MCF 10A (cell line): ENCODE data around the gene SH2D1A. TPM values are rescaled to one million over a fixed set of nuclear protein-coding genes. Genes with fewer than 3 reads are reported as not detected.

Source experiments
- BruUV-seq: library from RNA; stranded (reverse); fragments of 400-500 nt; replicated peaks from 2 replicates; lab custom pipeline; 2021; lab: Mats Ljungman, UMichigan
- CTCF ChIA-PET: fragments of 300-600 bp; sonication (Branson Sonifier 250); formaldehyde crosslinking; extraction: SDS; loops from one replicate; lab custom pipeline; 2021; ENCODE audit warnings: antibody characterized with exemption, inconsistent platforms; lab: Yijun Ruan, JAX
- POLR2A ChIA-PET: fragments of 300-600, 350-650 bp; sonication (Branson Sonifier 250); formaldehyde crosslinking; extraction: SDS; loops from one replicate; lab custom pipeline; 2020; ENCODE audit warnings: antibody characterized with exemption, inconsistent platforms; lab: Yijun Ruan, JAX
- DNase-seq: peaks from one replicate; pipeline ENCODE4 v3.0.0-alpha.2; 2018; ENCODE audit not compliant: unreplicated experiment
- H3K27ac Mint-ChIP-seq: one replicate; pipeline ENCODE4 v1.8.0; 2022; ENCODE audit warnings: mild to moderate bottlenecking, low read depth, mixed read lengths; ENCODE audit not compliant: unreplicated experiment
- H3K27me3 Mint-ChIP-seq: one replicate; pipeline ENCODE4 v1.8.0; 2022; ENCODE audit warnings: mixed read lengths; ENCODE audit not compliant: insufficient read depth, unreplicated experiment
- H3K36me3 Mint-ChIP-seq: one replicate; pipeline ENCODE4 v1.8.0; 2022; ENCODE audit warnings: mild to moderate bottlenecking, moderate library complexity, mixed read lengths; ENCODE audit not compliant: insufficient read depth, unreplicated experiment
- H3K4me1 Mint-ChIP-seq: one replicate; pipeline ENCODE4 v1.8.0; 2022; ENCODE audit warnings: mixed read lengths; ENCODE audit not compliant: insufficient read depth, unreplicated experiment
- H3K4me3 Mint-ChIP-seq: one replicate; pipeline ENCODE4 v1.8.0; 2022; ENCODE audit warnings: mild to moderate bottlenecking, moderate library complexity, mixed read lengths; ENCODE audit not compliant: unreplicated experiment
- H3K9me3 Mint-ChIP-seq: one replicate; pipeline ENCODE4 v1.8.0; 2022; ENCODE audit warnings: mixed read lengths; ENCODE audit not compliant: unreplicated experiment
- intact Hi-C: fragments of 100-400 bp; cut with micrococcal nuclease; formaldehyde crosslinking; loops from 2 replicates; pipeline ENCODE4 v1.14.1; 2022
- total RNA-seq: library from RNA; stranded (reverse); gene quantifications from 2 replicates; pipeline ENCODE4 v1.2.3, GENCODE V29; 2022
- TF ChIP-seq, protein P1 (sequence below): fragments of 200-600 bp; IDR thresholded peaks from one replicate; pipeline ENCODE4 v1.8.0; 2022; ENCODE audit warnings: antibody characterized with exemption, mild to moderate bottlenecking; ENCODE audit not compliant: unreplicated experiment

The SH2D1A gene
- total RNA-seq, 1 experiment from 2014 or later: not detected

DNA sequence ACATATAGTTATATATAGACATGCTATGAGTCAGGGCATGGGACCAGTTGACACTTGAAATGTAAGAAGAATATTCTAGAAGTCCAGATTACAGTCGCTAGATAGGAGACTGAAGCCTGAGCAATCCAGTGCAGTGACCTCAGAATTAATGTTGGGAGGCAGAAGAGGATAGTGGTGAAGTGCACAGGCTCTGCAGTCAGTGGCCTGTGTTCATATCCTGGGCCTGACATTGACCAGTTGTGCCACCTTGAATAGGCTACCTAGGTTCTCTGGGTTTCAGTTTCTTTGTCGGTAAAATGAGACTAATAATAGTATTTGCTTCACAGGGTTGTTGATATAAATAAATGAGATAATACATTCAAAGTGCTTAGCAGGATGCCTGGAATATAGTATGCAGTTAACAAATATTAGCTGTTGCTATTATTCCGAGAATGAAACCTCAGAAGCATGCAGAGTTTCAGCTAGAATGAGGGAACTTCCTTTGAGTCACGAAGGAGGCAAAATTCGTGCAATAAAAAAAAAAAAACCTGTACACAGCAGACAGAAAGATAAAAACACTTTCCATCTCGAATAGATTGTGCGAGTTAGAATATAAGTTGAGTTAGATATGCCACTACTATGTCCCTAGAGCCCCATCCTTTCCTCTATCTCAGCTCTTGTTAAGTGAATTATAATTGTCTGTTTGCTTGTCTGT, 4.0 kb upstream of the SH2D1A start:
- CTCF ChIA-PET: no interaction called here

DNA sequence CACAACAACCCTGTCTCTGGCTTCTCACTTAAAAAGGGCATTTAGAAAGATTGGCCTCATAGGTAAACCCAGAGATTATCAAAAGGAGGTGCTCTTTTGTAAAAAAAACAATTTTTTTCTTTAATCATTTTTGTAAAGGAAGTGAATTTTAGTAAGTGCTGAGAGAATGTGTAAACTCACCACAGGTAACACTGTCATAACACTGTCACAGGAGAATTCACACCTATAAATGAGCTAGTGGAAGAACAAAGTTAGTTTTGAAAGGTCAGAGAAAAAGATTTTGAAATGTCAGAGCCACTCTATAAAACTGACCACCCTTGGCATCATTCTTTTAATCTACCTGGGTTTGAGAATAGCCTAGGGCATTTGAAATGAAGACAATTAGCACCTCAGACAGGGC, 3.3 kb upstream of the SH2D1A start:
- no peaks in the 10 kb centered on the region for H3K36me3 Mint-ChIP-seq
- BruUV-seq: no TSS peak
- TF ChIP-seq, protein P1, sequence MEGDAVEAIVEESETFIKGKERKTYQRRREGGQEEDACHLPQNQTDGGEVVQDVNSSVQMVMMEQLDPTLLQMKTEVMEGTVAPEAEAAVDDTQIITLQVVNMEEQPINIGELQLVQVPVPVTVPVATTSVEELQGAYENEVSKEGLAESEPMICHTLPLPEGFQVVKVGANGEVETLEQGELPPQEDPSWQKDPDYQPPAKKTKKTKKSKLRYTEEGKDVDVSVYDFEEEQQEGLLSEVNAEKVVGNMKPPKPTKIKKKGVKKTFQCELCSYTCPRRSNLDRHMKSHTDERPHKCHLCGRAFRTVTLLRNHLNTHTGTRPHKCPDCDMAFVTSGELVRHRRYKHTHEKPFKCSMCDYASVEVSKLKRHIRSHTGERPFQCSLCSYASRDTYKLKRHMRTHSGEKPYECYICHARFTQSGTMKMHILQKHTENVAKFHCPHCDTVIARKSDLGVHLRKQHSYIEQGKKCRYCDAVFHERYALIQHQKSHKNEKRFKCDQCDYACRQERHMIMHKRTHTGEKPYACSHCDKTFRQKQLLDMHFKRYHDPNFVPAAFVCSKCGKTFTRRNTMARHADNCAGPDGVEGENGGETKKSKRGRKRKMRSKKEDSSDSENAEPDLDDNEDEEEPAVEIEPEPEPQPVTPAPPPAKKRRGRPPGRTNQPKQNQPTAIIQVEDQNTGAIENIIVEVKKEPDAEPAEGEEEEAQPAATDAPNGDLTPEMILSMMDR: no peak
- ChIA-PET POLR2A (no interaction called here), CTCF (no interaction called here)
- no peaks in the 10 kb centered on the region for H3K27me3 Mint-ChIP-seq
- no peak overlapping the region for H3K4me3 Mint-ChIP-seq
- H3K4me1 Mint-ChIP-seq: no peaks in the 10 kb centered on the region
- H3K9me3 Mint-ChIP-seq: no peaks in the 10 kb centered on the region
- intact Hi-C loops: no loop called here
- H3K27ac Mint-ChIP-seq: no peak overlapping the region
- DNase-seq: no peak

More for the DNA sequence above, 4.0 kb upstream of the SH2D1A start:
- Mint-ChIP-seq H3K27me3 (no peaks in the 10 kb centered on the region), H3K4me1 (no peaks in the 10 kb centered on the region), H3K27ac (no peak overlapping the region), H3K9me3 (no peaks in the 10 kb centered on the region), H3K4me3 (no peak overlapping the region), H3K36me3 (no peaks in the 10 kb centered on the region)
- intact Hi-C loops: no loop called here
- POLR2A ChIA-PET: no interaction called here
- no TSS peak for BruUV-seq
- DNase-seq: no peak
- TF ChIP-seq, protein P1: no peak

DNA sequence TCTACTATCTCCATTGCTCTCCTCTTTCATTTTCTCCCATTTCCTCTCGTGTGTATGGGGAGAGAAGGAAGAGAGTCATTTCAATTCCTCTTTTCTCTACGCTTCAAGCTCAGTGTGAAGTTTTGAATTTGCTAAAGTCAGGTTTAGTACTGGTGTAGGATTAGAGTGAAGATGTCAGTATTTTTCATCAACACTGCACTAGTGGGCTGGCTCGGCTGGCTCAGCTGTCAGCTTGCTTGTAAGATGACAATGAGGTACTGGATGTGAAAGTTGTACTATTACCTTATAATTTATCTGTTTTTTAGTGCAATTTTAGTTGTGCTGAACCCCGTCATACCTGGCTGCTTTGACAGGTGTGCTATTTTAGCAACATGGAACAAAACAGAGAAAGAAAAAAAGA, 2.1 kb upstream of the SH2D1A start:
- Mint-ChIP-seq H3K27me3 (no peaks in the 10 kb centered on the region), H3K9me3 (no peaks in the 10 kb centered on the region), H3K4me1 (no peaks in the 10 kb centered on the region), H3K4me3 (no peak overlapping the region), H3K36me3 (no peaks in the 10 kb centered on the region), H3K27ac (no peak overlapping the region)
- TF ChIP-seq, protein P1: no peak
- ChIA-PET CTCF (no interaction called here), POLR2A (no interaction called here)
- no TSS peak for BruUV-seq
- intact Hi-C loops: no loop called here
- no peak for DNase-seq

DNA sequence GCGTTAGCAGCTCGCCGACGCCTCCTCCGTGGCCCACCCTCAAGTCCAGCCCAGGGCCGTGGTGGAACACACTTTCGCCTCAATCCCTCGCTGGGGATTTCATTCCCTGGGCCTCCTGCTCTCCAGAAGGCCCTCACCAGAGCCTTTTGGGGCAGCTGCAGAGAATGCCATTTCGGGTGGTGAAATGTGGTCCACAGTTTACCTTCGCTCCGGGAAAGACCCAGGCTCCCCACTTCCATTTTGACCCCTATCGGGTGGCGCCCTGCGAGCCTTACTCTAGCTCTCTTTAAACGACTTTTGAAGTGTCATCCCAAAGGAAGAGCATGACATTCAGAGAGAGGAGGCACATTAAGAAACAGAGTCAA, 496 bp downstream of the SH2D1A start:
- no peaks in the 10 kb centered on the region for H3K4me1 Mint-ChIP-seq
- intact Hi-C loops: no loop called here
- H3K36me3 Mint-ChIP-seq: no peaks in the 10 kb centered on the region
- ChIA-PET POLR2A (interaction anchor here (1.0 kb wide), 1 partner anchor 11 kb away, joined by 3 read pairs; no protein-coding TSS in a partner anchor), CTCF (interaction anchor here (1.1 kb wide), 1 partner anchor 139 kb away, joined by 4 read pairs; no protein-coding TSS in a partner anchor)
- H3K4me3 Mint-ChIP-seq: no peak overlapping the region
- H3K27me3 Mint-ChIP-seq: no peaks in the 10 kb centered on the region
- no TSS peak for BruUV-seq
- TF ChIP-seq, protein P1: no peak
- H3K27ac Mint-ChIP-seq: no peak overlapping the region
- no peaks in the 10 kb centered on the region for H3K9me3 Mint-ChIP-seq
- DNase-seq: no peak
